ENCODE data around the gene DLAT. TPM values are rescaled to one million over a fixed set of nuclear protein-coding genes. Genes with fewer than 3 reads are reported as not detected.

The DLAT gene
- total RNA-seq, 1 donor from 2014 or later = 21.3 TPM

DNA sequence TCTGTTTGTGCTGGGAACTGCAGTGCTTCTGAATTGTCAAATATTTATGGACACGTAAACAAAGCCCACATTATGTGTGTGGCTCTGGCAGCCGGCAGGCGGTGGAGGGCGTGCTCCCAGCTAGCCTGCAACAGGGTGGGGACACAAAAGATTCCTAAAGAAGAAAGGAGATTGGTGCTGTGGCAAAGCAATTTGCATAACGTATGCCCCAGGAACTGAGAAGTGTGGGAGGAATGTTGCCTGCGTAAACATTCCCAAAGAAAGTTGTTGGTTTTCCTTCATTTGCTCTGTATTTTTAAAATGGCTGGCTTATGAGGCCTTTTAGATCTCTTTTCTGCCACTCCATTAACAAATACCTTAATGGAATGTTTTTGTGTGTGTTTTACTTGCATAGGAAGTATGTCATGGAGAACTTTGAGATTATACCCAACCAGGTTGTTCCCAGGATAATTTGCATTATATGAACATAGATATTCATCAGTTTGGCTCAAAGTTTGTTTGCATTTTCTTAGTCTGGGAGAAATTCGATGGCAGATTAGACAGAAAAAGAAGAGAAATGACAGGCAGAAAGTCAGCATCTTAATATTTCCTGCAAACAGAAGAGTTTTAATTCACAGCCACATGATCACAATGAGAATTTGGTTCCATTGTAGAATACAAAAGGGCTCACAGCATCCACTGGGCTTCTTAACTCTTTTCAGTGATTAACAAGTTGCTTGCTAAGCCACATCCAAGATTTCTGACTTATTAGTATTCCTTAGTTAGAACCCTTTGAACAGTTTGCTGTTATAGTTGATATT lies 41.8 kb upstream of the DLAT start:
- Histone ChIP-seq H3K36me3 (peaks cover 68 to 76% of the 10 kb centered on the region in 2 donors), H3K4me1 (peaks cover 3 to 17% of the 10 kb centered on the region in 2 donors), H3K4me3 (no peak overlapping the region), H3K9me3 (no peaks in the 10 kb centered on the region), H3K27ac (no peak overlapping the region), H3K27me3 (no peaks in the 10 kb centered on the region)
- TF ChIP-seq, protein P1, sequence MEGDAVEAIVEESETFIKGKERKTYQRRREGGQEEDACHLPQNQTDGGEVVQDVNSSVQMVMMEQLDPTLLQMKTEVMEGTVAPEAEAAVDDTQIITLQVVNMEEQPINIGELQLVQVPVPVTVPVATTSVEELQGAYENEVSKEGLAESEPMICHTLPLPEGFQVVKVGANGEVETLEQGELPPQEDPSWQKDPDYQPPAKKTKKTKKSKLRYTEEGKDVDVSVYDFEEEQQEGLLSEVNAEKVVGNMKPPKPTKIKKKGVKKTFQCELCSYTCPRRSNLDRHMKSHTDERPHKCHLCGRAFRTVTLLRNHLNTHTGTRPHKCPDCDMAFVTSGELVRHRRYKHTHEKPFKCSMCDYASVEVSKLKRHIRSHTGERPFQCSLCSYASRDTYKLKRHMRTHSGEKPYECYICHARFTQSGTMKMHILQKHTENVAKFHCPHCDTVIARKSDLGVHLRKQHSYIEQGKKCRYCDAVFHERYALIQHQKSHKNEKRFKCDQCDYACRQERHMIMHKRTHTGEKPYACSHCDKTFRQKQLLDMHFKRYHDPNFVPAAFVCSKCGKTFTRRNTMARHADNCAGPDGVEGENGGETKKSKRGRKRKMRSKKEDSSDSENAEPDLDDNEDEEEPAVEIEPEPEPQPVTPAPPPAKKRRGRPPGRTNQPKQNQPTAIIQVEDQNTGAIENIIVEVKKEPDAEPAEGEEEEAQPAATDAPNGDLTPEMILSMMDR (IDR thresholded peaks at IDR 0.05) = no peak
- DNase-seq (ENCODE audit: low spot score in 2 of 2) = no peak
- intact Hi-C loops (cut with DNase I) = no loop called here

DNA sequence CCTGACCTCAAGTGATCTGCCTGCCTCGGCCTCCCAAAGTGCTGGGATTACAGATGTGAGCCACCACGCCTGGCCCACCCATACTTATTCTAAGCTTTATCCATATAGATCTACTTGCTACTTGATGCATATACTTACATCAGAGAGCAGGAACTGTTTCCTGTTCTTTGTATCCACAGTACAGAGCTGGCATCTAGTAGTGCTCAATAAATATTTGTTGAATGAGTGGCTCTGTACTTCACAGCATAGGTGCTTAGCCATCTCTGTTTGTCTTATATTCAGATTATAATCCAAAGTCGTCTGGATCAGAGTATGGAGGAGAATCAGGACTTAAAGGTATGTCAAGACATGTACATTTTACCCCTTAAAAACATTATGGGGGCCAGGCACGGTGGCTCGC lies 38.6 kb upstream of the DLAT start:
- intact Hi-C loops (cut with DNase I) = no loop called here
- Histone ChIP-seq H3K36me3 (peaks cover 83 to 90% of the 10 kb centered on the region in 2 donors), H3K27ac (no peak overlapping the region), H3K27me3 (no peaks in the 10 kb centered on the region), H3K9me3 (no peaks in the 10 kb centered on the region), H3K4me3 (no peak overlapping the region), H3K4me1 (peaks cover 0 to 5% of the 10 kb centered on the region in 2 donors)
- DNase-seq (ENCODE audit: low spot score in 2 of 2) = no peak
- TF ChIP-seq, protein P1 (IDR thresholded peaks at IDR 0.05) = no peak

DNA sequence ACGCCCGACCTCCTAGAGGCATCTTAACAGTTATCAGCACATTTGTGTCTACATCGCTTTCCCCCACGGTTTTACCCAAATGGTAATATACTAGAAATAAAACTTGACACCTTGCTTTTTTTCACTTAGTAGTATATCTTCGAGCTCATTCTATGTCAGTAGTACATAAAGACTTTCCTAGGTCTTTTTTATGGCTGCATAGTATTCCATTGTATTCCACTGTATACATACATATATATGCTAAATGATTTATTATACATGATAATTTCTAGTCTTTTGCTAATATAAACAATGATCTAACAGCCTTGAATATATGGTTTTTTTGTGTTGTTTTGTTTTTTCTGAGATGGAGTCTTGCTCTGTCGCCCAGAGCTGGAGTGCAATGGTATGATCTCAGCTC lies 34.8 kb upstream of the DLAT start:
- no peaks in the 10 kb centered on the region for H3K27me3 ChIP-seq
- DNase-seq (ENCODE audit: low spot score in 2 of 2) = no peak
- no peak overlapping the region for H3K4me3 ChIP-seq
- H3K27ac ChIP-seq = no peak overlapping the region
- no peaks in the 10 kb centered on the region for H3K4me1 ChIP-seq
- intact Hi-C loops (cut with DNase I) = no loop called here
- H3K9me3 ChIP-seq = no peaks in the 10 kb centered on the region
- TF ChIP-seq, protein P1 (IDR thresholded peaks at IDR 0.05) = no peak
- H3K36me3 ChIP-seq = peaks cover 89 to 90% of the 10 kb centered on the region in 2 donors

DNA sequence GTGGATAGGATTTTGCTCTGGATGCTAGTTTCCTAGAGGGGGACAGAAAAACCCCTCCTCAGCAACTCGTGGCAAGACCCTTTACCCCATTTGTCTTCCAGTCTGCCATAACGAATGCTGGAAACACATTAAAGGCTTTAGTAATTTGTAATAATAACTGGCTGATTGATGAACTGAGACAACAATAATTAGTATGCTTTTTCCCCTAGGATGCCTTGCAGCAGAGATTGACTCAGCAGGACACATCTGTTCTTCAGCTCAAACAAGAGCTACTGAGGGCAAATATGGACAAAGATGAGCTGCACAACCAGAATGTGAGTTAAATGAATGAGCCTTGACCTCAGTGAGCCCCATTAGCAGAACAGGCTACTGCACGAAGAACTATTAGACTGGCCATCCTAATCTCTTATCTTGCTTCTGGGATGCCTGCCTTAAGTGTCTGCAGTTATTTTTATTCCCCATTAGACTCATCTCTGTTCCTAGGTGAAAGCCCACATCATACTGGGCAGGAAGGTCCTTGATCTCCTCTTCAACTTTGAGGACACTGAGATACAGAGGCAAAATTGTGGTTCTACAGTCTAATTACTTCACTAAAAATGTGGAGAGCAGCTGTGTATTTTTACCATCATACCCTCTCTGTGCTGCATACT lies 32.9 kb upstream of the DLAT start:
- no peaks in the 10 kb centered on the region for H3K9me3 ChIP-seq
- no peaks in the 10 kb centered on the region for H3K27me3 ChIP-seq
- H3K4me1 ChIP-seq = no peaks in the 10 kb centered on the region
- TF ChIP-seq, protein P1 (IDR thresholded peaks at IDR 0.05) = no peak
- no peak for DNase-seq (ENCODE audit: low spot score in 2 of 2)
- no peak overlapping the region for H3K27ac ChIP-seq
- intact Hi-C loops (cut with DNase I) = no loop called here
- H3K36me3 ChIP-seq = peaks cover 89 to 93% of the 10 kb centered on the region in 2 donors
- H3K4me3 ChIP-seq = no peak overlapping the region

DNA sequence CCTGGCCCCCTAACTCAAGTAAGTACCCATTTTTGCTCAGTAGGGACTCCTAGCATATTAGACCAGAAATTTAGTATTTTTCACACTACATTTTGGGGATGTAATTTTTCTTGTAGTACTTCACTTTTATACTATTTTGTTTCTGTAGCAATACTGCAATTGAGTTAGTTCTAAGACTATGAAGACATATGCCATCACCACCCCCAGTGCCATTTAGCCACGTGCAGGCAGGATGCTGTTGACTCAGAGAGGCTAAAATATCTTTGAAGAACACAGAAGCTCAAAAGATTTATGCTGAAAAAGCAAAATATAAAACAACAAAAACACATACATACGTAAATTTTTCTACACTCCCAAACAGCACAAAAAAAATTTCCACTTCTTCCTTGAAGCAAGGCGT lies 29.1 kb upstream of the DLAT start:
- intact Hi-C loops (cut with DNase I) = loop anchor here (5.0 kb wide), 1 partner anchor 119 kb away; the partner anchor contains the start of genes CFAP68 and FDXACB1
- TF ChIP-seq, protein P1 (IDR thresholded peaks at IDR 0.05) = no peak
- no peak for DNase-seq (ENCODE audit: low spot score in 2 of 2)
- Histone ChIP-seq H3K27ac (no peak overlapping the region), H3K9me3 (no peaks in the 10 kb centered on the region), H3K4me1 (no peaks in the 10 kb centered on the region), H3K4me3 (no peak overlapping the region), H3K36me3 (peaks cover 91 to 99% of the 10 kb centered on the region in 2 donors), H3K27me3 (no peaks in the 10 kb centered on the region)
